Coronary artery (tissue), 2 donors: ENCODE data around the gene SPG7.
A peak's percentile ranks its signal among the peaks of the same experiment; 100 is the strongest.

Source experiments
- DNase-seq: peaks from one replicate; pipeline ENCODE4 v3.0.0-alpha.2; 2017; ENCODE audit warnings: low spot score
- H3K27ac ChIP-seq, 2 donors: fragments of 200-600 bp; sonication (generic); one replicate each; pipeline ENCODE4 v1.5.1; 2016 to 2019
- H3K4me3 ChIP-seq: fragments of 200-600 bp; sonication (generic); 2 replicates; pipeline ENCODE4 v1.5.1; 2016; ENCODE audit warnings: mild to moderate bottlenecking, moderate library complexity
- CTCF ChIP-seq: fragments of 200-600 bp; sonication (generic); IDR thresholded peaks from one replicate; pipeline ENCODE4 v1.5.1; 2019; ENCODE audit warnings: antibody characterized with exemption

The SPG7 gene

GRCh38 chr16:89599451-89599858 is 91.3 kb downstream of the SPG7 start:
- no peak overlapping the region for H3K4me3 ChIP-seq
- TF ChIP-seq CTCF: no peak
- no peak for DNase-seq

GRCh38 chr16:89599902-89600301 is 91.7 kb downstream of the SPG7 start:
- no peak for TF ChIP-seq CTCF
- no peak for DNase-seq
- Histone ChIP-seq H3K27ac (no peak overlapping the region), H3K4me3 (no peak overlapping the region)

More at GRCh38 chr16:89599451-89599858, 91.3 kb downstream of the SPG7 start:
- no peak overlapping the region for H3K27ac ChIP-seq

- Histone ChIP-seq H3K27ac (no peak overlapping the region), H3K4me3 (no peak overlapping the region)
- TF ChIP-seq CTCF: no peak
- no peak for DNase-seq
Observed at GRCh38 chr16:89600427-89600826, 92.2 kb downstream of the SPG7 start.

GRCh38 chr16:89600956-89601355 is 92.8 kb downstream of the SPG7 start:
- Histone ChIP-seq H3K4me3 (no peak overlapping the region), H3K27ac (no peak overlapping the region)
- no peak for DNase-seq
- no peak for TF ChIP-seq CTCF

- DNase-seq: no peak
- no peak overlapping the region for H3K27ac ChIP-seq
- no peak overlapping the region for H3K4me3 ChIP-seq
- TF ChIP-seq CTCF: no peak
Observed at GRCh38 chr16:89601906-89602272, 93.7 kb downstream of the SPG7 start.

GRCh38 chr16:89602273-89602951 is 94.2 kb downstream of the SPG7 start:
- no peak for TF ChIP-seq CTCF
- no peak overlapping the region for H3K27ac ChIP-seq
- peak overlapping the region; percentile 35 for H3K4me3 ChIP-seq
- DNase-seq: no peak

- DNase-seq: no peak
- no peak for TF ChIP-seq CTCF
- H3K27ac ChIP-seq: no peak overlapping the region
- peak overlapping the region; percentile 35 for H3K4me3 ChIP-seq
Observed at GRCh38 chr16:89602952-89603590, 94.9 kb downstream of the SPG7 start.
